Measurements from ENCODE around the gene KLK3.

KLK3 gene

DNA sequence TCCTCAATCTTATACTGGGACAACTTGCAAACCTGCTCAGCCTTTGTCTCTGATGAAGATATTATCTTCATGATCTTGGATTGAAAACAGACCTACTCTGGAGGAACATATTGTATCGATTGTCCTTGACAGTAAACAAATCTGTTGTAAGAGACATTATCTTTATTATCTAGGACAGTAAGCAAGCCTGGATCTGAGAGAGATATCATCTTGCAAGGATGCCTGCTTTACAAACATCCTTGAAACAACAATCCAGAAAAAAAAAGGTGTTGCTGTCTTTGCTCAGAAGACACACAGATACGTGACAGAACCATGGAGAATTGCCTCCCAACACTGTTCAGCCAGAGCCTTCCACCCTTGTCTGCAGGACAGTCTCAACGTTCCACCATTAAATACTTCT is 4.0 kb upstream of the KLK3 start:
- H3K4me3 ChIP-seq (ENCODE audit: low read depth, low read length): no peak overlapping the region
- no peak for TF ChIP-seq CTCF (IDR thresholded peaks at IDR 0.05; ENCODE audit: low read depth, low read length)

DNA sequence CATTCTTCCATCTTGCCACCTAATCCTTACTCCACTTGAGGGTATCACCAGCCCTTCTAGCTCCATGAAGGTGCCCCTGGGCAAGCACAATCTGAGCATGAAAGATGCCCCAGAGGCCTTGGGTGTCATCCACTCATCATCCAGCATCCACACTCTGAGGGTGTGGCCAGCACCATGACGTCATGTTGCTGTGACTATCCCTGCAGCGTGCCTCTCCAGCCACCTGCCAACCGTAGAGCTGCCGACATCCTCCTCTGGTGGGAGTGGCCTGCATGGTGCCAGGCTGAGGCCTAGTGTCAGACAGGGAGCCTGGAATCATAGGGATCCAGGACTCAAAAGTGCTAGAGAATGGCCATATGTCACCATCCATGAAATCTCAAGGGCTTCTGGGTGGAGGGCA is 3.1 kb upstream of the KLK3 start:
- no peak for TF ChIP-seq CTCF (IDR thresholded peaks at IDR 0.05; ENCODE audit: low read depth, low read length)
- H3K4me3 ChIP-seq (ENCODE audit: low read depth, low read length): no peak overlapping the region

GRCh38 chr19:50857366-50857765 is 2.7 kb downstream of the KLK3 start:
- TF ChIP-seq CTCF (IDR thresholded peaks at IDR 0.05; ENCODE audit: low read depth, low read length): no peak
- H3K4me3 ChIP-seq (ENCODE audit: low read depth, low read length): no peak overlapping the region

GRCh38 chr19:50858886-50859285 is 4.2 kb downstream of the KLK3 start:
- no peak for TF ChIP-seq CTCF (IDR thresholded peaks at IDR 0.05; ENCODE audit: low read depth, low read length)
- H3K4me3 ChIP-seq (ENCODE audit: low read depth, low read length): no peak overlapping the region

- TF ChIP-seq CTCF (IDR thresholded peaks at IDR 0.05; ENCODE audit: low read depth, low read length): no peak
- H3K4me3 ChIP-seq (ENCODE audit: low read depth, low read length): no peak overlapping the region
Observed at GRCh38 chr19:50859849-50860248, 5.1 kb downstream of the KLK3 start.

DNA sequence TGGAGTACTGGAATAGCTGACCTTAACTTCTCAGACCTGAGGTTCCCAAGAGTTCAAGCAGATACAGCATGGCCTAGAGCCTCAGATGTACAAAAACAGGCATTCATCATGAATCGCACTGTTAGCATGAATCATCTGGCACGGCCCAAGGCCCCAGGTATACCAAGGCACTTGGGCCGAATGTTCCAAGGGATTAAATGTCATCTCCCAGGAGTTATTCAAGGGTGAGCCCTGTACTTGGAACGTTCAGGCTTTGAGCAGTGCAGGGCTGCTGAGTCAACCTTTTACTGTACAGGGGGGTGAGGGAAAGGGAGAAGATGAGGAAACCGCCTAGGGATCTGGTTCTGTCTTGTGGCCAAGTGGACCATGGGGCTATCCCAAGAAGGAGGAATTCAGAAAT is 6.3 kb downstream of the KLK3 start:
- no peak overlapping the region for H3K4me3 ChIP-seq (ENCODE audit: low read depth, low read length)
- no peak for TF ChIP-seq CTCF (IDR thresholded peaks at IDR 0.05; ENCODE audit: low read depth, low read length)

DNA sequence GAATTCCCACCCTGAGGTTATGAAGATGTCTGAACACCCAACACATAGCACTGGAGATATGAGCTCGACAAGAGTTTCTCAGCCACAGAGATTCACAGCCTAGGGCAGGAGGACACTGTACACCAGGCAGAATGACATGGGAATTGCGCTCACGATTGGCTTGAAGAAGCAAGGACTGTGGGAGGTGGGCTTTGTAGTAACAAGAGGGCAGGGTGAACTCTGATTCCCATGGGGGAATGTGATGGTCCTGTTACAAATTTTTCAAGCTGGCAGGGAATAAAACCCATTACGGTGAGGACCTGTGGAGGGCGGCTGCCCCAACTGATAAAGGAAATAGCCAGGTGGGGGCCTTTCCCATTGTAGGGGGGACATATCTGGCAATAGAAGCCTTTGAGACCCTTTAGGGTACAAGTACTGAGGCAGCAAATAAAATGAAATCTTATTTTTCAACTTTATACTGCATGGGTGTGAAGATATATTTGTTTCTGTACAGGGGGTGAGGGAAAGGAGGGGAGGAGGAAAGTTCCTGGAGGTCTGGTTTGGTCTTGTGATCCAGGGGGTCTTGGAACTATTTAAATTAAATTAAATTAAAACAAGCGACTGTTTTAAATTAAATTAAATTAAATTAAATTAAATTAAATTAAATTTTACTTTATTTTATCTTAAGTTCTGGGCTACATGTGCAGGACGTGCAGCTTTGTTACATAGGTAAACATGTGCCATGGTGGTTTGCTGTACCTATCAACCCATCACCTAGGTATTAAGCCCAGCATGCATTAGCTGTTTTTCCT is 7.0 kb downstream of the KLK3 start:
- TF ChIP-seq CTCF (IDR thresholded peaks at IDR 0.05; ENCODE audit: low read depth, low read length): no peak
- H3K4me3 ChIP-seq (ENCODE audit: low read depth, low read length): no peak overlapping the region

Data from WI38 (cell line).